GM18858 (cell line): ENCODE measurements around the gene TEX54.

ENCODE experiments used
- ATAC-seq: cut with Tn5 transposase; IDR thresholded peaks from one replicate; pipeline ENCODE4 v1.9.1; 2021; ENCODE audit not compliant: unreplicated experiment

Gene TEX54

DNA sequence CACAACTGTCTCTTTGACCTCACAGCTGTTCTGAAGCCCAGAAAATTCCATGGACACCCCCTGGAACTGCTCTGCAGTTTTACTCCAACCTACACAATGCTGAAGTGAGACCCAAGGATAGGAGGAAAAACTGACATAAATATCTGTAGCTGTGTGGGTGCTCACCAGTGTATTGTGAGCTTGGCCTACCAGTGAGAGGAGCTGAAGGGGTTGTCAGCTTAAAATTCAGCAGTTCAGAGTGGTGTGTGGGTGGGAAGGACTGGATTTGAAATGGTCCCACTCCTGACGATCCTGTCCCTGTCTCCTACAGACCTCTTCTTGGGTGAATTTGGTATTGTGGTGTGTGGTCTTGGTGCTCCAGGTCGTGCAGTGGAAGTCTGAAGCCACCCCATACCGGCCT, 43.1 kb downstream of the TEX54 start:
- no peak for ATAC-seq

DNA sequence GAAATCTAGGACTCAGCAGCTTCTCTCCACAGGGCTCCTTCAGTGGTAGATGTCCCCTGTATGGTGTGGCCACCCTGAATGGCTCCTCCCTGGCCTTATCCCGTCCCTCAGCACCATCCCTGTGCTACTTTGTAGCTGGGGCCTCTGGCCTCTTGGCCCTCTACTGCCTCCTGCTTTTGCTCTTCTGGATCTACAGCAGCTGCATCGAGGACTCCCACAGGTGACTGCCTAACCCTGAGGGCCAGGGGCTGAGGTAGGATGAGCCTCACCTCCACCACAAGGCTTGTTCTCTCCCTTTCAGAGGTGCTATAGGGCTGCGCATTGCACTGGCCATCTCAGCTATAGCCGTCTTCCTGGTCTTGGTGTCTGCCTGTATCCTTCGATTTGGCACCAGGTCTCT, 43.6 kb downstream of the TEX54 start:
- no peak for ATAC-seq

DNA sequence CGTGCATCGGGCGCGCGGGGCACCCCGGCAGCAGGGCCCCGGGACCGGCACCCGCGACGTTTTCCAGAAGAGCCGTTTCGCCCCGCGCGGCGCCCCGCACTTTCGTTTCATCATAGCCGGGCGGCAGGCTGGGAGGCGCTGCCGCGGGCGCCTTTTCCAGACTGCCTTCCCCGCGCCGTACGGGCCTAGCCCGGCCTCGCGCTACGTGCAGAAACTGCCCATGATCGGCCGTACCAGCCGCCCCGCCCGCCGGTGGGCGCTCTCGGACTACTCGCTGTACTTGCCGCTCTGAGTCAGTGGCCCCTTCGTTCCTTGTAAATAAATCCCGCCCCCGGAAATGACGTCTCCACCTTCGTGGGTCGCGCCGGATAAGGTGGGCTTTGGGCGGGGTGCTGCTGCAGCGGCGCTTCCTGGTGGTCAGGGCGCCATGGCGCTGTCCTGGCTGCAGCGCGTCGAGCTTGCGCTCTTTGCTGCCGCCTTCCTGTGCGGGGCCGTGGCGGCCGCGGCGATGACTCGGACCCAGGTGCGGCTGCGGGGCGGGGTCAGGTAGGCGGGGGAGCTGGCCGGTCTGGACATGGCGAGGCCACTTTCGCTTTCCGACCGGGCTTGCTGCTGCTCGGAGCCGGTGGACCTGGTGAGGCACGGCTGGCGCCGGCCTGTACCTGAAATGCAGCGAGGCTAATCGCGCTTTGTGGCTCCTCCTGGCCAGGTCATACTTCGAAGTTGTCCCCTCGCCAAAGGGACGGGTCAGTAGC, 45.5 kb downstream of the TEX54 start, which contains the start of gene TMEM179B:
TSS of gene TMEM179B (plus strand) at position 398 of the 755 bp plus-strand sequence. CDS start at position 428, 30 bp downstream.
- peak; percentile 40 for ATAC-seq

DNA sequence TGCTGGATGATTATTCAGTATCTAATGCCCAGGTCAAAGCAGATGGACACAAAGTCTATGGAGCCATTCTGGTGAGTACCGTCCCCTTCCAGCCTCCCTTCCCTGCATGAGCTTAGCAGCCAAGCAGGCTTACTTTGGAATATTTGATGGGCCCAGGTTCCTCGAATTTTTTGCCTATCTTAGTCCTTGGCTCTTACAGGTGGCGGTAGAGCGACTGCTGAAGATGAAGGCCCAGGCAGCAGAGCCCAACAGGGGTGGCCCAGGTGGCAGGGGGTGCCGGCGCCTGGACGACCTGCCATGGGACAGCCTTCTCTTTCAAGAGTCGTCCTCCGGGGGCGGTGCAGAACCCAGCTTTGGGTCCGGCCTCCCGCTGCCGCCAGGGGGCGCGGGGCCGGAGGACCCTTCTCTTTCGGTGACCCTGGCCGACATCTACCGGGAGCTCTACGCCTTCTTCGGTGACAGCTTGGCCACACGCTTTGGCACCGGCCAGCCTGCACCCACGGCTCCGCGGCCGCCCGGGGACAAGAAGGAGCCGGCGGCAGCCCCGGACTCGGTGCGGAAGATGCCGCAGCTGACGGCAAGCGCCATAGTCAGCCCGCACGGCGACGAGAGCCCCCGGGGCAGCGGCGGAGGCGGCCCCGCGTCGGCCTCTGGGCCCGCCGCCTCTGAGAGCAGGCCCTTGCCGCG, 46.2 kb downstream of the TEX54 start:
- ATAC-seq, result peak; percentile 41

DNA sequence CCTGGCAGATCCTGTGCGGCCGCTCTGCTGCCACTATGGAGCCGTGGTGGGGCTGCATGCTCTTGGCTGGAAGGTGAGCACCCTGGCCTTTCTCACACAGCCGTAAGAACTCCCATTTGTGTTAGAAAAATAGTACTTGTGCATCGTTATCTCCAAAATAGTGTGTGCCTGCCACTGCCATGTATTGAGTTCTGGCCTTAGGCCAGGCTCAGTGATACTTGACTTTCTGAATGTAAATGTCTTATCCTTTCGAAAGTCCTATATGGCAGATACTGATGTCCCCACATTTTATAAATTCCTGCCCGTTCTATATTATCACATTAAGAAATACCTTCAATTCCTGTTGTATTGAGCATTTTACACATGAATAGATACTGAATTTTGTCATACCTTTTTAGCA, 49.9 kb downstream of the TEX54 start:
- ATAC-seq, result no peak
